K562 treated with DMSO at 1 percent for 48 hours (cell line): ENCODE results near the gene CDC14B. TPM values are rescaled to one million over a fixed set of nuclear protein-coding genes. Genes with fewer than 3 reads are reported as not detected.

Experiments used
- total RNA-seq: library from RNA; unstranded; fragments of 300-600 nt; gene quantifications from 2 replicates; pipeline ENCODE4 v1.2.3, GENCODE V29; 2022; ENCODE audit warnings: low replicate concordance; ENCODE audit errors: extremely low read depth

CDC14B gene
- not detected in 2 replicates for total RNA-seq

GRCh38 chr9:96619491-96620180 lies at the start of gene CDC14B:
Gene CDC14B (minus strand): TSS chr9:96619843. CDS start chr9:96619378, 465 bp downstream.

DNA sequence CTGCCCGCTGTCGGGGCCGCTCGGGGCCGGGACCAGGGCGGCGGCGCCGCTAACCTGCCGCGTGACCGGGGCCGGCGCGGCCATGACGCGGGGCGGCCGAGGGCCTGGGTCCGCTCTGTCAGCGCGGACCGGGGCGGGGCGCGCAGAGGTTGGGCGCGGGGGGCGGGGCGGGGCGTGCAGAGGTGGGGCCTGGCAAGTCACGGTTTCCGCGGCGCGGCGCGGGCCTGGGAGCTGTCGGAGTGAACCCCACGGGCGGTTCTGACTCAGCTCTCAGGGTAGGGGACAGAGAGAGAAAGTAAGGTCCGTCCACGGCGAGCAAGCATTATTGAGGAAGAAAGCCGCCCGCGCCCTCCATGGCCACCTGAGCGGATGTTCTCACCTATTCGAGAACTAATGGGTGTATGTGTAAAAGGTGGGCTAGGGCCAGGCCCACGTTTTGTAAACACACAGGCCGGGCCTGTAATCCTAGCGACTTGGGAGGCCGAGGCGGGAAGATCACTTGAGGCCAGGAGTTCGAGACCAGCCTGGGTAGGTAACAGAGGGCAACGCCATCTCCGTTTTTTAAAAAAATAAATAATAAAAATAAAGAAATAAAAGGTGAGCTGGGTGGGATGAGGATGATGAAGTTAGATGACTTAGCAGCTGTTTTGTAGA lies 35.7 kb upstream of the CDC14B start, which contains the start of gene PRXL2C:
TSS of gene PRXL2C (minus strand) at position 120 of the 654 bp plus-strand sequence. CDS start at position 84, 36 bp downstream.

Other genes starting within 250 kb of the CDC14B start
- not detected in 2 replicates for gene SLC35D2, start 236.1 kb downstream of the CDC14B start, total RNA-seq
- not detected in 2 replicates for gene ZNF367, start 201.5 kb downstream of the CDC14B start, total RNA-seq
- not detected in 2 replicates for gene HABP4, start 169.7 kb downstream of the CDC14B start, total RNA-seq
- gene PRXL2C, start 35.5 kb upstream of the CDC14B start, total RNA-seq: not detected in 2 replicates
- not detected in 2 replicates for gene ZNF510, start 158.2 kb upstream of the CDC14B start, total RNA-seq
- gene ZNF782, start 234.7 kb upstream of the CDC14B start, total RNA-seq: not detected in 2 replicates